ENCODE results near the gene RBBP5.

Gene RBBP5

GRCh38 chr1:205074084-205074483 is 47.7 kb downstream of the RBBP5 start:
- no peak for DNase-seq (ENCODE audit: low spot score)

- peak; percentile 2 for DNase-seq (ENCODE audit: low spot score)
These were observed 48.3 kb downstream of the RBBP5 start for GRCh38 chr1:205073511-205073910.

DNA sequence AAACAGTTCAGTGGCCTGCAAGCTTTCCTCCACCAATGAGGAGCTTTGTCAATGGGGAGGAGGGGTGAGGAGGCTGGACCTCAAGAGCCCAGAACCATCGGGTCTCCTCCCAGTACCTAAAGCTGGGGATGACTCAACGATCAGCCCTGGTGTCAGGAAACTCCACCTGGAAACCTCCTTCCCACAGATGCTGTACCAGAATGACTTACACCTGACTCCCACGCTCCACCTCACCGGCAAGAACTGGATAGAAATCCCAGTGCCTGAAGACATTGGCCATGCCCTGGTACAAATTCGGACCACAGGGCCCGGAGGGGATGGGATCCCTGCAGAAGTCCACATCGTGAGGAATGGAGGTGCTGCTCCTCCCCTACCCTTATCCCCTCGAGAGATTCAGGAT is 48.9 kb downstream of the RBBP5 start:
- peak; percentile 5 for DNase-seq (ENCODE audit: low spot score)

GRCh38 chr1:205072286-205072685 is 49.5 kb downstream of the RBBP5 start:
- no peak for DNase-seq (ENCODE audit: low spot score)

DNA sequence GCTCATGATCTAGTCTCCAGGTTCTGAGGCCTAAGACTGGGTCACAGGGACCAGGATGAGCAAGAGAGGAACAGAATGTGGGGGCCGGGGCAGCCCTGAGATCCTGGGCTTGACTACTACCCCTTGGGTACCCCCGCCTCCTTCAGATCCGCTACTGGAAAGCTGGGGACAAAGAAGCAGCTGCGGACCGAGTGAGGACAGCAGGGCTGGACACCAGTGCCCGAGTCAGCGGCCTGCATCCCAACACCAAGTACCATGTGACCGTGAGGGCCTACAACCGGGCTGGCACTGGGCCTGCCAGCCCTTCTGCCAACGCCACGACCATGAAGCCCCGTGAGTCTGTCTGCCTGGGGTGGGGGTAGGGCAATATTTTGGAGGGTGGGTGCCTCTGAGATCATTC is 50.0 kb downstream of the RBBP5 start:
- no peak for DNase-seq (ENCODE audit: low spot score)

DNA sequence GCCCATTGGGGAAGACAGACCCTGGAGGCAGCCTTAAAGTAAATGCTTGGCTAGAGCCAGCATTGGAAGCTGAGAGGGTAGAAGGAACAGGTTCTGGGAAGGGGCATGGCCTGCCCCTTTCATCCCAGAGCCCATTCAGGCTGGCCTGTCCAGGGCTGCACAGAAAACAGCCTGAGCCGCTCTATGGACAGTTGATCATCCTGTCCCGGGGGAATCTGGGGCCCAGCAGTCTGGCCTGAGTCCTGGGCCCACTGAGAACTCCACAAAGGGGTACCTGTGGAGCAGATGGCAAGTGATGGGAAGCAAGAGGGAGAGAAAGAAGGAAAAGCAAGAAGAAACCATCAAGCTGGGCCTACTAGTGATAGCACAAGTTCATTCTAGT is 50.8 kb downstream of the RBBP5 start:
- no peak for DNase-seq (ENCODE audit: low spot score)

- DNase-seq (ENCODE audit: low spot score) = no peak
These were observed 52.2 kb downstream of the RBBP5 start for GRCh38 chr1:205069371-205070125.

GRCh38 chr1:205068457-205069040 is 53.2 kb downstream of the RBBP5 start:
- no peak for DNase-seq (ENCODE audit: low spot score)

DNA sequence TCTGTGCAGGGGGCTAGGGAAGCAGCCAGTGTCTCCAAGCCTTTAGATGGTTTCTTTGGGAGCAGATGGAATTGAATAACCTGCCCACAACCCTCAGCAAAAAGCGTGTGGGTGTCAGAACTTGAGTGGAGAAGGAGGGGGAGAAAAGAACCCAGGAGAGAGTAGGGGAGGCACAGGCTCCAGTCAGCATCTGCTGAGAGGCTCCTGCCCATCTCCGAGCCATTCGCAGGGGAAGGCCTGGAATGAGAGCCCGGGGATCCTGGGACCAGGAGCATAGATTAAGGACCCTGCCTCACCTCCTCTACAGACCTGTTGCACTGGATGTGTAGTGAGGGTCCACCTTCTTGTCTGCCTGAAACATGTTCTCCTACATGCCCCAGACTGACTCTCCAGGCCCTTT is 53.8 kb downstream of the RBBP5 start:
- no peak for DNase-seq (ENCODE audit: low spot score)

- no peak for DNase-seq (ENCODE audit: low spot score)
These were observed 54.7 kb downstream of the RBBP5 start for GRCh38 chr1:205067031-205067430.

DNA sequence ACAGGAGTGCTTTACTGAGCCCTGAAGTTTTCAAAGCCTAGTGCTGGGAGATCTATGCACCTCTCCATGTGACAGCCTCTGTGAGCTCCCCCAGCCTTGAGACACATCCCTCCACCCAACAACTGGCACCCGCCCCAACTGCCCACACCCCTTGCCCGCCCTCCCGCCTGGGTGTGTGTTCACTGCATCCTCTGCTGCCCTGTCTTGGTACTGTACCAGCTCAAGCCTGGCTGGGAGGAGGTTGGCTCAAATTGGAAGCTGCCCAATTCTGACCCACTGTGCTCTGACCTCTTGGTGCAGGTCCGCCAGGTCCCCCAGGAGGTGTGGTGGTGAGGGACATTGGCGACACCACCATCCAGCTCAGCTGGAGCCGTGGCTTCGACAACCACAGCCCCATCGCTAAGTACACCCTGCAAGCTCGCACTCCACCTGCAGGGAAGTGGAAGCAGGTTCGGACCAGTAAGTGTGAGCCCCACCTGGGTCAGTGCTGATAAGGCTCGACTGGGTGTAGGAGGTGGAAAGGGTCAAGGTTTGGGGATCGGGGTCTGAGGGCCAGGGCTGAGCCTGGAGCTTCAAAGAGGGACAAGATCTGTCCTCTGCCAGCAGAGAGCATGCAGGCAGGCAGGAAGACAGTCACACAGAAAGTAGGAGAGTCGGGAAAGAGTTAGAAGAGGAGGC is 55.5 kb downstream of the RBBP5 start:
- no peak for DNase-seq (ENCODE audit: low spot score)

DNA sequence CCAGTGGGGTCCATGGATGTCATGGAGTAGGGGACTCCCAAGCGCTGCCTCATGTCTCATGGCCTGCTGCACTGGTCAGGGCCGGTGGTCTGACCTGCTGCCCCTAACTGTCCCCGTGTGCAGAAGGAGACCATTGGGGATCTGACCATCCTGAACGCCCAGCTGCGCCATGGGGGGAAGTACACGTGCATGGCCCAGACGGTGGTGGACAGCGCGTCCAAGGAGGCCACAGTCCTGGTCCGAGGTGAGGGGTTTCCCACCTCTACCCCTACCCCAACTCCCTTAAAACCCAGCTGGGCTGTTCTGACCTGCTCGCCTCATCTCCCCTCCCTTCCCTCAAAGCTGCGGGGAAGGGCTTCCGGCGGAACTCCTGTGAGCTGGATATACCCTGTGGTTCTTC is 56.1 kb downstream of the RBBP5 start:
- no peak for DNase-seq (ENCODE audit: low spot score)

DNA sequence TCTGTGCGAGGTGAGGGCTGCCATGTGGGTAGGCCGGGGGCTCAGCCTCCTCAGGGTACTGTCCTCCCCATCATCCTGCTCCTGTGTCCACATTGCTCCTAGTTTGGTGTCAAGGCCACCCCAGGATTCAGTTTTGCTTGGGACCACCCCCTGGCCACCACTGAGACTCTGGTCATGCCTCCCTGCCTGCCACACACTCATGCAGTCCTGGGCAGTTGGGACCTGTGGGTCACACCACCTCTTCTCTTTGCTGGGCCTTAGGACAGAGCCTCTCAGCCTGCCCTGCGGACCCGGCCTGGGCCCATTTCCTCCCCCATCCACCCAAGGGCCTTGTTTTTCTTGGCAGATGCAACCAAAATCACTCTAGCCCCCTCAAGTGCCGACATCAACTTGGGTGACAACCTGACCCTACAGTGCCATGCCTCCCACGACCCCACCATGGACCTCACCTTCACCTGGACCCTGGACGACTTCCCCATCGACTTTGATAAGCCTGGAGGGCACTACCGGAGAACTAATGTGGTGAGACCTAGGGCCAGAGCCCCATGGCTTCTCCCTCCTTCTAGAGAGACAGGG is 56.9 kb downstream of the RBBP5 start:
- DNase-seq (ENCODE audit: low spot score) = no peak

- DNase-seq (ENCODE audit: low spot score) = no peak
These were observed 57.5 kb downstream of the RBBP5 start for GRCh38 chr1:205064301-205064700.

DNA sequence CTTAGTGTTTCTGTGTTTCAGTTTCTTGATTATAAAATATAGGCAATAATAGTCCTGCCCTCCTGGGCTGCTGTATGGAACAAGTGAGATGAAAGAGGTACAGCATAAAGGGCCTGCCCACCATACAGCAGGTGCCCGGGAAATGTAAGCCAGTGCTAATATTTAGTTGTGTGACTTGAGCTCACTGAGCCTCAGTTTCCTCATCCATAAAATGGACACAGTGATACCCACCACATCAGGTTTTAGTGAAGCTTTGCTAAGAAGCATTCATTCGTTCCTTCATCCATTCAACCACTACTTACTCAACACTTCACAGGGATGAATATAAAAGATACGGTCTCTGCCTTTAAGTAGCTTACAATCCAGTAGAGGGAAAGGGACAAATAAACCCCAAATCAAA is 58.9 kb downstream of the RBBP5 start:
- DNase-seq (ENCODE audit: low spot score) = no peak

- DNase-seq (ENCODE audit: low spot score) = no peak
These were observed 59.5 kb downstream of the RBBP5 start for GRCh38 chr1:205062319-205062718.

- DNase-seq (ENCODE audit: low spot score) = peak; percentile 81
These were observed 60.1 kb downstream of the RBBP5 start for GRCh38 chr1:205061665-205062069.

GRCh38 chr1:205061227-205061626 is 60.6 kb downstream of the RBBP5 start:
- DNase-seq (ENCODE audit: low spot score) = no peak

DNA sequence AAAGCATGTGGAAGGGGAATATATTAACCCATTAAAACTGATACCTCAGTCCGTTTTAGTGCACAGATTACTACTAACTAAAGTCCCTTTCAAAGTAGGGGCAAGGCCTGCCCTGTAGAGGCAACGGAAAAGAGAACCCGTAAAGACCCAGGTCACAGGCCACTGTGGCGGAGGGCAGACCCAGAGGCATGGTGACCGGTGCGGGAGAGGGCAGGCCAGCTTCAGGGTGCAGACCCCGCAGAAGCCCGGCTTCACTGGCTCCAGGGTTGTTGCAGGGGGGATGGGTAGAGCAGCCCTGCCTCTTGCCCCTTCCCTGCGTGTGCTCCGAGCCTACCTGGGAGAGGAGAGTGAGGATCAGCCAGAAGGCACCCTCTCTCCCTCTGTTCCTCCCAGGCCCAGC is 61.0 kb downstream of the RBBP5 start:
- no peak for DNase-seq (ENCODE audit: low spot score)

DNA sequence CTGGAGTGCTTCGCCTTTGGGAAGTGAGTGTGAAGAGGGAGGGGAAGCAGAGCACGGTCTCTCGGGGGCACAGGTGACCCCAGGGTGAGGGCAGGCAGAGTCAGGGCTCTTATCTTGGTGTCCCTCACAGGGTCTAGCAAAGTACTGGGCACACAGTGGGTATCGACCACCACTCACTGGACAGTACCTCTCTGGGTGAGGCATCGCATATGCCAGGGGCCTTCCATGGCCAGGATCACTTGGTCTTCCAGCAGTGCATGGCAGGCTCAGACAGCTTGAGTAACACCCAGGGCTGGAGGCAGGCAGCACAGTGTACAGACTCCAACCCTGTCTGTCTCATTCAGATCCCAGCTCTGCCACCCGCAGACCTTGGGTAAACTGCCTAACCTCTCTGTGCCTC is 62.1 kb downstream of the RBBP5 start:
- no peak for DNase-seq (ENCODE audit: low spot score)

DNA sequence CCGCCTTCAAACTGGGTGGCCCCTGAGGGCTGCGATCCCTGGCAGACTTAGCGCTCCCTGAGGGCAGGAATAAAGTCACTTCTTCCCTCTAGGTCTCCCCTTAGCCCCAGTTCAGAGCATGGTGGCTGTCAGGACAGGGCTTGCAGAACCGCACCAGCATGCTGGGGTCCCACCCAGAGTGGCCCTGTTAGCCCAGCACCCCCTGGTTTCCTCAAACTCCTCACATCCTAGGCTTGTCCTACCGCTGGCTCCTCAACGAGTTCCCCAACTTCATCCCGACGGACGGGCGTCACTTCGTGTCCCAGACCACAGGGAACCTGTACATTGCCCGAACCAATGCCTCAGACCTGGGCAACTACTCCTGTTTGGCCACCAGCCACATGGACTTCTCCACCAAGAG is 62.9 kb downstream of the RBBP5 start:
- DNase-seq (ENCODE audit: low spot score) = no peak

GRCh38 chr1:205057808-205058575 is 63.8 kb downstream of the RBBP5 start:
- DNase-seq (ENCODE audit: low spot score) = no peak
